NOMO-1 treated with DMSO at 0.1 percent for 48 hours (cell line): ENCODE results near the gene EEF1AKMT1.
"Not testable (repeated sequence)": the region's sequence is repeated elsewhere in the genome, so short reads cannot be mapped to it uniquely, and the experiment has no call there.

Source experiments
- DNase-seq: peaks from one replicate; lab custom pipeline; 2025; ENCODE audit not compliant: unreplicated experiment; lab: John Stamatoyannopoulos, UW

Gene EEF1AKMT1

DNA sequence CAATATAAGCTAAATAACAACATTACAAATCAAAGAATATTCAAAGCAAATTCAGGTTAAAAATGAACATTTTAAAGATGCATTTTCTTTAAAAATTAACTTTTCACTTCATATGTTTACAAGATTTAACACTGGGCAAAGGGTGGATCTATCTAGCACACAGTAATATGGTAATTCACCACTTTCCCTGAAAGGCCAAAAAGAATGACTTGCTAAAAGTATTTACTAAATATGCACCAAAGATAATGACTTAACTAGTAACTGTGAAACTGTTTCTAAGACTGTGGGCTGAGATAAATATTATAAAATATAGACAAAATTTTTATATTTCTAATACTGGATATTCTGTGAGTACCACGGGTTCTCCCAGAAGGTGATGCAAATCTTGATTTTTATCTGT, 4.5 kb upstream of the EEF1AKMT1 start:
- DNase-seq, result no peak

GRCh38 chr13:20776751-20777150, 3.0 kb upstream of the EEF1AKMT1 start:
- DNase-seq, result no peak

DNA sequence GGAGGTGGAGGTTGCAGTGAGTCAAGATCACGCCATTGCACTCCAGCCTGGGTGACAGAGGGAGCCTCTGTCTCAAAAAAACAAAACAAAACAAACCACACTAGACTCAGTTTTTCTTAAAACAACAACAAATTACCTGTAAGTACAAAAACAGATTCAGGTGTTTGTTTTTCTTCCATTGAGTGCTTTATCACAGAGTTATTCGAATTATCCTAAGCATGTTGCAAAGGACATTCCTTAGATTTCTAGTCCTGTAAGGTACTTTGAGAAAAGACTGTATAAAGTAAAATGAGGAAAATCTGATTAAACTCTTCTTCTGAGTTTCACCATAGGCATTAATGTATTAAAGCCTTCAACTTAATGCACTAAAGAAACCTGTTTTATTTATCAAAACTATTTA, 2.2 kb upstream of the EEF1AKMT1 start:
- DNase-seq, result no peak

DNA sequence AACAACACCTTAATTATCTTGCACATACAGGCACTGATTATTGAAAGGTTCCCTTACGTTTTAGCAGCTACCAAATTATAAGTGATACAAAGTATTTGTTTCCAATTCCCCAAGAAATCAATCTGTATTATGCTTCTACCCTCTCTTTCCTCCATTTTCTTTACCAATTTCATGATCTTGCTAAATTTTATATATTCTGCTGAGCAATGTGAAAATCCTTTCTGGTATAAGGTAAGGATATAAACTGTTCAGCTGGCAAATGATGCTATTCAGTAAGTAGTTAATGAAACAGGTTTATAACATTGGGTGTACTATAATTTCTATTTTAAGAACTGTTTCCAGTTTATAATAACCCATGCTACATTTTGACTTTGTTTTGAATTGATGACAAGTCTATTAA, 985 bp upstream of the EEF1AKMT1 start:
- no peak for DNase-seq

- no peak for DNase-seq
Observed at GRCh38 chr13:20772401-20773131, 1.2 kb downstream of the EEF1AKMT1 start.

GRCh38 chr13:20769834-20770233, 3.9 kb downstream of the EEF1AKMT1 start:
- no peak for DNase-seq

DNA sequence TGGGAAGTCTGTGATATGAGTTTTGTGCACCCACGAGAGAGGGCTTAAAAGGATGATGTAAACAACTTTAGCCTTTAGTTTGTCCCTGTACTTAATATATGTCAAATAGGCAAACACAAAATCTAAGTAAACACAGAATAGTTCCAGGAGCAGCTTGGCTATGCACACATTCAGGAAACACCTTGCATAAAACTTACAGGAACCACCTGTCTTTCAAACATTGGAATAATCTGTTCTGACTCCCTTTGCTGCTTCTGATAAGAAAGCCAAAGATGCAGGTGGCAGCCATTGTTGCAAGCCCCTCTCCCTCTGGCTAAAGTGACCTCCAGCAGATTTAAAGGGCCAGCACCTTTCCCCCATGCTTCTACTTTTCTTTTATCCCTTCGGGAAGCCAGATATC, 4.7 kb downstream of the EEF1AKMT1 start:
- no peak for DNase-seq

- no peak for DNase-seq
Observed at GRCh38 chr13:20767309-20767943, 6.3 kb downstream of the EEF1AKMT1 start.

- no peak for DNase-seq
Observed at GRCh38 chr13:20760872-20761271, 12.9 kb downstream of the EEF1AKMT1 start.

- DNase-seq, result no peak
Observed at GRCh38 chr13:20754009-20754408, 19.8 kb downstream of the EEF1AKMT1 start.

DNA sequence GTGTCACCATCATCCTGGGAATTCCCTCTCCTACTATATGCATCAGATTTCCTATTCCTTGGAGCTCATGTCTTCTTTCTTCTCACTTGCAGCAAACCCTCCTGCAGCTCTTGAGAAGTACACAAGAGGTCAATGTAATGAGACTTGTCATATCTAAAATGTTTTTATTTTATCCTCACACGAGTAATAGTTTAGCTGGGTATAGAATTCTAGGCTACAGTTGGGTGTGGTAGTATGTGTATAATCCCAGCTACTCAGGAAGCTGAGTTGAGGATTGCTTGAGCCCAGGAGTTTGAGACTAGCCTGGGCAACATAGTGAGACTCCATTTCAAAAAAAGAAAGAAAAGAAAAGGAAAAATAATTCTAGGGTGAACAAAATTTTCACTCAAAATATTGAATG, 24.4 kb downstream of the EEF1AKMT1 start:
- no peak for DNase-seq

DNA sequence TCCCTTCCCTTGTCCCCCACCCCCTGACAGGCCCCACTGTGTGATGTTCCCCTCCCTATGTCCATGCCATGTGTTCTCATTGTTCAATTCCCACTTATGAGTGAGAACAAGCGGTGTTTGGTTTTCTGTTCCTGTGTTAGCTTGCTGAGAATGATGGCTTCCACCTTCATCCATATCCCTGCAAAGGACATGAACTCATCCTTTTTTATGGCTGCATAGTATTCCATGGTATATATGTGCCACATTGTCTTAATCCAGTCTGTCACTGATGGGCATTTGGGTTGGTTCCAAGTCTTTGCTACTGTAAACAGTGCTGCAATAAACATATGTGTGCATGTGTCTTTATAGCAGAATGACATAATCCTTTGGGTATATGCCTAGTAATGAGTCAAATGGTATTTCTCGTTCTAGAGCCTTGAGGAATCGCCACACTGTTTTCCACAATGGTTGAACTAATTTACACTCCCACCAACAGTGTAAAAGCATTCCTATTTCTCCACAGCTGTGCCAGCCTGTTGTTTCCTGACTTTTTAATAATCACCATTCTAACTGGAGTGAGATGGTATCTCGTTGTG, 29.8 kb downstream of the EEF1AKMT1 start:
- DNase-seq, result not testable (repeated sequence)

GRCh38 chr13:20740021-20740420, 33.7 kb downstream of the EEF1AKMT1 start:
- no peak for DNase-seq

DNA sequence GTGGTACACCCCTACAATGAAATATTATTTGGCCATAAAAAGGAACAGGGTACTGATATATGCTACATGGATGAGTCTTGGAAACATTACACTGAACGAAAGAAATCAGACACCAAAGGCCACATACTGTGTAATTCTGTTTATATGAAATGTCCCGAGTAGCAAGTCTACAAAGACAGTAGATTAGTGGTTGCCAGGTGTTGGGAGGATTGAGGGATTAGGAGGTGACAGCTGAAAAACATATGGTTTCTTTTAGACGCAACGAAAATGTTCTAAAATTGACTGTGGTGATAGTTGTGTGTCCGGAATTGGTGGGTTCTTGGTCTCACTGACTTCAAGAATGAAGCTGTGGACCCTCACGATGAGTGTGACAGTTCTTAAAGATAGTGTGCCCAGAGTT, 35.1 kb downstream of the EEF1AKMT1 start:
- DNase-seq, result no peak

DNA sequence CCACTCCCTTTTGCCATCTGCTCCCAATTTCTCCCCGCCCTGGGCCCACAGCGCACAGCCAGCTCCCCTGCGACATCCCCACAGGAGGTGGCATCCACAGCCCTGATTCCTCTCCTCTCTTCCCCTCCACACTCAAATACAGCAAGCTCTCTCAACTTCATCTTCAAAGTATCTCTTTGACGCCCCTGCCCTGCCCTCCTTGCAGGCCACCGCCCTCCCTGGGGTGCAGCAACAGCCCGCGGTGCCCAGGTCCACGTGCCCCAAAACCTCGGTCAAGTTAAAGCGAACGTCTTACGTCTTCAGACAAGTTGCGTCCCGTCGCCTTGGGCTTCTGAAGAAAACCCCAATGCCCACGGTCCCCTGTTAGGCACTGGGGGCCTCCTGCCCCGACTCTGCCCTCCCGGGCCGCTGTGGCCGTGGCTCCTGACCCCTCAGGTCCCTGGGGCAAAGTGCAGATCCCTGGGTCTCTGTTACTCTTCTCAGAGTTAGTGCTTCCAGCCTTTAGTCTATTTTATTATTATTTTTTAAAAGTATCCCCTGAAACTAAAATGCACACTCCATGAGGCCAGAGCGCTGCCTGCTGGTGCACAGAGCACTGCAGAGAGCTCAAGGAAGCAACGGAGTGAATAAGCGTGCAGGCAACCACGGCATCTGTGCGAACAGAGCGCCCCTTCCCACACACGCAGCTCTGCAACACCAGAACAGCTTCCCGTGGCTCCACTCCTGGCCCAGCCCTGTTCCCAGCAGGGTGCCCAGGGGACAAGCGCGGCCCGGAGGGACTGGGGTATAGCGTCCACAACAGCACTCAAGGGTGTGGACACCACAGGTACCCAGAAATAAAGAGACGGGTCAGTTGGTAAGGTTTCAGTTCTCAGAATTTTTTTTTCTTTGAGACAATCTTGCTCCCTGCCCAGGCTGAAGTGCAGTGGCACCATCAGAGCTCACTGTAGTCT, 43.9 kb downstream of the EEF1AKMT1 start:
- no peak for DNase-seq

GRCh38 chr13:20728579-20729311, 45.0 kb downstream of the EEF1AKMT1 start:
- DNase-seq, result no peak

DNA sequence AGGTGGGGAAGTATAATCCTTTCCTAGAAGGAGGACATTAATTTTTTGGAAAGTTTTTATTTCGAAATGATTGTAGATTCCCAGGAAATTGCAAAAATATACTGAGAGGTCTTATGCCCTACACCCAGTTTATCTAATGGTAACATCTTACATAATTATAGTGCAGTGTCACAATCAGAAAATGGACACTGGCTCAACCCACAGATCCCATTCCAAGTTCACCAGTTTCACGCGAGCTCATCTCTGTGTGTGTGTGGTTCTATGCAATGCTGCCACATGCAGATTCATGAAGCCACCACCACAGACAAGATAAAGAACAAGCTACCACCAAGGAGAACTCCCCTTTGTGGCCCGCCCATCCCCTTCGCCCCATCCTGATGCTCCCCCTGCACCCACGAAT, 45.9 kb downstream of the EEF1AKMT1 start:
- no peak for DNase-seq

DNA sequence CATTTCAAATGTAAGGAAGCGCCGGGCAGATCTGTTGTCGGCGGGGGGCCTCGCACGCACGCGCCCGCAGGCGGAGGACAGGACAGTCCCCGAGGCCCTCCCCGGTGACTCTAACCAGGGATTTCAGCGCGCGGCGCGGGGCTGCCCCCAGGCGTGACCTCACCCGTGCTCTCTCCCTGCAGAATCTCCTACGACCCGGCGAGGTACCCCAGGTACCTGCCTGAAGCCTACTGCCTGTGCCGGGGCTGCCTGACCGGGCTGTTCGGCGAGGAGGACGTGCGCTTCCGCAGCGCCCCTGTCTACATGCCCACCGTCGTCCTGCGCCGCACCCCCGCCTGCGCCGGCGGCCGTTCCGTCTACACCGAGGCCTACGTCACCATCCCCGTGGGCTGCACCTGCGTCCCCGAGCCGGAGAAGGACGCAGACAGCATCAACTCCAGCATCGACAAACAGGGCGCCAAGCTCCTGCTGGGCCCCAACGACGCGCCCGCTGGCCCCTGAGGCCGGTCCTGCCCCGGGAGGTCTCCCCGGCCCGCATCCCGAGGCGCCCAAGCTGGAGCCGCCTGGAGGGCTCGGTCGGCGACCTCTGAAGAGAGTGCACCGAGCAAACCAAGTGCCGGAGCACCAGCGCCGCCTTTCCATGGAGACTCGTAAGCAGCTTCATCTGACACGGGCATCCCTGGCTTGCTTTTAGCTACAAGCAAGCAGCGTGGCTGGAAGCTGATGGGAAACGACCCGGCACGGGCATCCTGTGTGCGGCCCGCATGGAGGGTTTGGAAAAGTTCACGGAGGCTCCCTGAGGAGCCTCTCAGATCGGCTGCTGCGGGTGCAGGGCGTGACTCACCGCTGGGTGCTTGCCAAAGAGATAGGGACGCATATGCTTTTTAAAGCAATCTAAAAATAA, 52.1 kb downstream of the EEF1AKMT1 start:
- DNase-seq, result no peak

- no peak for DNase-seq
Observed at GRCh38 chr13:20721058-20721453, 52.7 kb downstream of the EEF1AKMT1 start.

GRCh38 chr13:20720499-20720898, 53.3 kb downstream of the EEF1AKMT1 start:
- no peak for DNase-seq
